NCI-H1694 treated with DMSO at 0.1 percent for 48 hours (cell line): Measurements from ENCODE around the gene TEX36.
"Not testable (repeated sequence)": the region's sequence is repeated elsewhere in the genome, so short reads cannot be mapped to it uniquely, and the experiment has no call there.

Source experiments
- DNase-seq: peaks from one replicate; lab custom pipeline; 2025; lab: John Stamatoyannopoulos, UW

Gene TEX36

DNA sequence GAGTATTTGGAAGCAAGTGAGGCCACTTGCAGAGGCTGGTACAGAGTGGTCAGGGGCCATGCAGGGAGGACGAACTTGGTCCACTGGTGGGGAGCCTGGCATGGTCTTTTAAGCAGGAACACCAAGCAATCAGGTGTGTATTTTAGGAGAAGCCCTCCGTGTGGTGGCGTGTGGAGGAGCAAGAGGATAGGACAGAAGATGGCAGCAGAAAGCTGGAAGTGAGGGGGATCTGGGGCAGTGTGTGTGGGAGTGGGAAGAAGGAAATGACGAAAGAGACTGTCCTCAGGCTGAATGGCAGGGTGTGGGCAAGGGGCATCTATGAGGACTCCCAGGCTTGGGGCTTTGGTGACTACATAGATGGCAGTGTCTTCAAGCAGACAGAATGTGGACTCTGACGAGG, 51.2 kb downstream of the TEX36 start:
- DNase-seq: no peak

- no peak for DNase-seq
Observed at GRCh38 chr10:125629758-125630376, 53.1 kb downstream of the TEX36 start.

DNA sequence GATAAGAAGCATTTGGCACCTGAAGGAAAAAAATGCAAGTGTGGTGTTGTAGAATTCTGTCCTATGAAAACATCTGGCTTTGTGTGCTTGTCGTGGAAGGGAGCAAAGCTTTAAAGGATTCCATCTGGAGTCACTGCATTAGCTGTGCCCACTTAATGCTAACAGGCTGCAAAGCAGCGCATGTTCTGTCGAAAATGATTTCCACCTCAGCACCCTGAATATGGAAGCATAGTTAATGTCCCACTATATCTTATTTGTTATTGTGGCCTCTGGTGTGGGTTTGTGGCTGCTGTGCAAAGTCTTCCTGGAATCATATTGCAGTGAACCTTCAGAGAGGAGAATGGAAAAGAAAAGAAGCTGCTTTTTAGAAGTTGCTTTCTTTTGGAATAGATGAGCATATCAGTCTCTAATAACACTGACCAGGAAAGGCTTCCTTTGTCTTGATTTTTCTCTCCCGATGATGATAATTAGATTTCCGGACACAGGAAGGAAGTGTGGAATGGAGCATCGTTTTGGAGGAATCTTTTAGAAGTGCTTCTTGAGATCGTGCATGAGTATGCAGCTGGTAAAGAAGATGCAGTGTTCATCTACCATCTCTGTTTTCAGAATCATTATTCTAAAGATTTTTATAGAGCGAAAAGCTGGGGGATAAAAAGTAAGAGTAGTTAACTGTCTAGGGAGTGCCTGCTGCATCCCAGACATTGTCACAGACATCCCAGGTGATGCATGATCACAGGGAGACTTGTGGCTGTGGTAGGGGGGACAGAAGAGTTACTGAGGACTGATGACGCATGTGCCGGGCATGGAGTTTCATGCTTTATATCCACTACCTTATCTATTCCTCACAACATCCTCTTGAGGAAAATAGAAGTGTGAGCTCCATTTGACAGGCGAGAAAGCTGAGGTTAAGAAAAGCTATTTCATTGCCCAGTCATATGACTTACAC, 54.6 kb downstream of the TEX36 start:
- DNase-seq: no peak

DNA sequence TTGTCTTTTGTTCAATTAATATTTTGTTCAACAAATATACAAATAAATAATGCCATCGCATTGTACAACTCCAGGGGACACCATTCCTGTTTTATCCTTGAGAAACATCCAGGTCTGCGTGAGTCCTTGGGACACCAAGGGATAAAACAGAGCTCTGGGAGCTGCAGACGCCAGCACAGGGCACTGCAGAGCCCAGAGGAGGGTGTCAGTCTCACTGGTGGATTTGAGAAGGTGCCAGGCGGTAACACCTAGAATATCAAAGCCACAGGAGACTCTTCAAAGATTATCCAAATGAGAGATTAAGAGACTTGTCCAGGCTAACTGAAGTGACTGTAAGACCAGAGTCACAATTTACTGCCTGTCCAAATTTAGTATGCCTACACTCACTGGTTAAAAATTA, 55.3 kb downstream of the TEX36 start:
- DNase-seq: no peak

GRCh38 chr10:125626671-125627070, 56.3 kb downstream of the TEX36 start:
- no peak for DNase-seq

DNA sequence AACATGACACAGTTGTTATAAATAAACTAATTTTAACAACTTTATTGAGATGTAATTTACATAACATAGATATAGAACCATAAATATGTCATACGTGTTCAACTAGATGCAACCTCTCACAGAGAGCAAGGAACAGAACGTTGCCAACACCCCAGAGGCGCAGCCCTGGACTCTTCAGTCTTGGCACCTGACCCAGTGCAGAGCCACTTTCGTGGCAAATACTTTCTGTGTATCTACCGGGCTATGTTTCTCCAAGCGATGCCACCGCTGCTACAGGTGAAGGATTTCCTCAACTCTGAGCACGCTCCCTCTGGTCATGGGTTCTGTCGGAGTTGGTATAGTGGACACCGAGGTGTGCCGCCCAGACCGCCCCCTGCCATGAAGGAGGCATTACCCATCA, 57.4 kb downstream of the TEX36 start:
- no peak for DNase-seq

- no peak for DNase-seq
Observed at GRCh38 chr10:125624800-125625199, 58.2 kb downstream of the TEX36 start.

DNA sequence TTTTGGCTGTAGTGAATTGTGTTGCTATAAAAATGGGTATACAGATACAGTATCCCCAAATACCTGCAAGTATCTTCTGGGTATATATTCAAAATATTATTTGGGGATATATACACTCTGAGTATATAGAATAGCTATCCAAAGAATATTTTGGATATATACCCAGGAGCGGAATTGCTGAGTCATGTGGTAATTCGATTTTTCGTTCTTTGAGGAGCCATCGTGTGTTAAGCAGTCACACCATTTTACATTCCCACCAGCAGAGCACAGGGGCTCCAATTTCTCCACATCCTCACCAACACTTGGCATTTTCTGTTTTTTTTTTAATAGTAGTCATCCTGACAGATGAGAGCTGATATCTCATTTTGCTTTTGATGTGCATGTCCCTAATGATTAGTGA, 61.9 kb downstream of the TEX36 start:
- DNase-seq: no peak

DNA sequence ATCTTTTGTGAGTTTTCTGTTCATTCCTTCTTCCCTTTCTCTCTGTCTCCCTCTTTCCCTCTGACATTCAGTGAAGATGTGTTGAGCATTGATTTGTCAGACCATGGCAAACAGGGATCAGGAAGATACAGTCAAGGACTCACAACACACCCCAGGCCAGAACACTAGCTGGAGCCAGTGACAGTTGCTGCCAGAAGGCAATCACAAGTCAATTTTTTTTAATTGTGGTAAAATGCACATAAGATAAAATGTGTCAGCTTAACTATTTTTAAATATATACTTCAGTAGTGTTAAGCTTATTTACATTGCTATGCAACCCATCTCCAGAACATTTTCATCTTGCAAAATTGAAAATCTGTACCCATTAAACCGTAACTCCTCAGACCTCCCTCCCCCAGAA, 62.6 kb downstream of the TEX36 start:
- no peak for DNase-seq

GRCh38 chr10:125613062-125613461, 69.9 kb downstream of the TEX36 start:
- not testable (repeated sequence) for DNase-seq

- DNase-seq: no peak
Observed at GRCh38 chr10:125611756-125612155, 71.2 kb downstream of the TEX36 start.

DNA sequence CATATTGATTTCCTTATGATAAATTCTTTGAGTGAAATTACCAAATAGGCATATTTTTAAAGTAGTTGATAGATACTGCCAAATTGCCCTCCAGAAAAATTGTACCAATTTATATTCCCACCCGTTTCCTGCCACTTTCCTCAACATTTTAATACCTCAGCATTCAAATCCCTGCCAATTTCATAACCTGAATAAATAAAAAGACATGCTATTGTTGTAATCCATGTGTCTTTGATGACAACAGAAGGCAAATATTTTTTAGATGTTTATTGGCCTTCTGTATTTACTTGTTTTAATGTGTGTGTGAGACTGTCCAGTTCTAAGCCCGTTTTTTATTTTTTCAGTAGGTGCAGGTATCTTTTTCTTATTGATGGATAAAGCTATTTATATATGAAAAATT, 71.7 kb downstream of the TEX36 start:
- no peak for DNase-seq

DNA sequence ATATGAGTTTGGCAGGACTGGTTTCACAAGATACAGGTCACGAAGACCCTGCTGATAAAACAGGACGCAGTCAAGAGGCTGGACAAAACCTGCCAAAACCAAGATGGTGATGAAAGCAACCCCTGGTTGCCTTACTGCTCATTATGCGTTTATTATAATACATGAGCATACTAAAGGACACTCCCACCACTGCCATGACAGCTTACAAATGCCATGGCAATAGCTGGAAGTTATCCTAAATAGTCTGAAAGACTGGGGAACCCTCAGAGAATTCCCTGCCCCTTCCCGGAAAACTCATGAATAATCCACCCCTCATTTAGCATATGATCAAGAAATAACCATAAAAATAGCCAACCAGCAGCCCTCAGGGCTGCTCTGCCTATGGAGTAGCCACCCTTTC, 73.1 kb downstream of the TEX36 start:
- DNase-seq: no peak

DNA sequence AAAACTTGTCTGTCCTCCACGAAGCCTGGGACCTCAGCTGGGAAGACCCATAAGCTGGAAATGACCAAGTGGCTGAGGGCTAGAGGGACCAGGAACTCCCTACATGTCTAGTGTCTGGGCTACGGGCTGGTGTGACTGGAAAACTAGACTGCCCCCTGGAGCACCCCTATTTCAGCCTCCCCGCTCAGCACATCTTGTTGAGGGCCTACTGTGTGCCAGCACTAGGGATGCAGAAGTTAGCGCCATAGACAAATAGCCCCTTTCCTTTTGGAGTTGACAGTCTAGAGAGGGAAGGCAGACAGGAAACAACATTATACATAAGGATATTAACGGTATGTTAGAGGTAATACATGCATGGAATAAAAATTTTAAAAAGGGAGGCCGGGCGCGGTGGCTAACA, 74.5 kb downstream of the TEX36 start:
- no peak for DNase-seq

- no peak for DNase-seq
Observed at GRCh38 chr10:125607689-125608290, 75.2 kb downstream of the TEX36 start.

GRCh38 chr10:125606414-125607010, 76.5 kb downstream of the TEX36 start:
- no peak for DNase-seq
